Stimulated activated CD4-positive, alpha-beta T cell treated with anti-CD3 and anti-CD28 coated beads, TNF-alpha, amount 100 ng/mL, for 48 hours (primary cell): ENCODE data around the gene RPS21.

Experiments used
- DNase-seq, 3 donors: peaks; one replicate each; pipeline ENCODE4 v3.0.0-alpha.2; 2020; ENCODE audit warnings: low read depth in 3 of 3

The RPS21 gene

DNA sequence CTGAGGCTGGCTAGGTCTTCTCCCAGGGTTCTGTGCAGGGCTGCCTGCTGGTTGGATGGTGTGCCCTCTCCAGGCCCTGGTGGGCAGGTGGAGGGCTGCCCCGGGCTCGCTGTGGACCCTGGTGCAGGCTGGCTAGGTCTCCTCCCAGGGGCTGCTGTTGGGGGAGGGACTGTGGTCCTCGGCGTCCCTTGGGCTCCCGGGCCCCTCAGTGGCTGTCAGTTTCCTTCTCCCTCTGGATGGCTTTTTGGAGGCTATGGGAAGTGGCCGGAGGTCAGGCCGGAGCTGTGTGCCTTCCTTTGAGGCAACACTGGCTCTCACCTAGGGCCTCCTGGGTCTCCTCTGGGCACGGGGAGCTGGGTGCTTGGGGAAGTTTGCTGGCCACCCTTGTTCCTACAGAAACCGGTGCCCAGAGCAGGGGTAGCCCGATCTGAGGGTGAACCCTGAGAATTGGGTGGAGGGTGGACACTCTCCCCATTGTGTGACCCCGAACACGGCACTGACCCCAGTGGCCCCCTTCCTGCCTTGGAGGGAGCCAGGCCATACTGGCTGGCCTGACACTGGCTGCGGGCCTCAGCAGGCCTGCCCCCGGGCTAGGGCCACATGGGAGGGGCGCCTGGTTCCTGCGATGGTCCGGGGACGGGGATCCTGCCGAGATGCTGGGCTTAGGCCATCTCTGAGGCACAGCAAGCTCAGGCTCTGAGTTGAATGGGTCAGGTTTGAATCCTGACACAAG is 24.0 kb downstream of the RPS21 start:
- no peak for DNase-seq

DNA sequence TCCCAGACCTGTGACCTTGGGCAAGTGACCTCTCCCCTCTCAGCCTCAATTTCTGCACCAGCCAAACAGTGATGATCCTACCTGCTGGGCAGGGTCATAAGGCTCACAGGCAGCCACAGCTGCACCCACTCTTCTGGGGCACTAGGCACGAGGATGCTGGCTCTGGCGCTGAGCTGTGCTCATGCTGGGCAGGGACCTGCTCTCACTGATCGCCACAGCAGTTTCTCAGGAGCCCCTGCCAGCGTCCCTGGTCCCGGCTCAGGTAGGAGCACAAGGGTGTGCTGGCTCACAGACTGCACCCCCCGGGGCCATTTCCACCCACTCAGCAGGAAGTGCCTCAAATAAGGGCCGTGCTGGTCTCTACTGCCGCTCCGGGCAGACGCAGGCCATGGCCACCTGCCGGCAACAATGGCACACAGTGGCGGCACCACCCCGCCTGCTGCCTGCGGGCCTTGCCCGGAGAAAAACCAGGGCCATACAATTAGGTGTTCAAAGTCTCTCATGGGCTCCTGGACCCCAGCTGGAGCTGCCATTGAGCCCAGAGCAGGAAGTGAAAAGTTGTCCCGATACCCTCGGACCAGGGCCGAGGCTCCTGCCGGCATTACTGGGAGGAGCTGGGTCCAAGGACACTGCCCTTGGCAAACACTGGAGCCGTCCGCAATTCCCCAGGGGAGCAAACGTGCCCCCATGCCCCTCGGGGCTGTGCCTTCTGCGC is 24.7 kb downstream of the RPS21 start:
- DNase-seq: no peak

DNA sequence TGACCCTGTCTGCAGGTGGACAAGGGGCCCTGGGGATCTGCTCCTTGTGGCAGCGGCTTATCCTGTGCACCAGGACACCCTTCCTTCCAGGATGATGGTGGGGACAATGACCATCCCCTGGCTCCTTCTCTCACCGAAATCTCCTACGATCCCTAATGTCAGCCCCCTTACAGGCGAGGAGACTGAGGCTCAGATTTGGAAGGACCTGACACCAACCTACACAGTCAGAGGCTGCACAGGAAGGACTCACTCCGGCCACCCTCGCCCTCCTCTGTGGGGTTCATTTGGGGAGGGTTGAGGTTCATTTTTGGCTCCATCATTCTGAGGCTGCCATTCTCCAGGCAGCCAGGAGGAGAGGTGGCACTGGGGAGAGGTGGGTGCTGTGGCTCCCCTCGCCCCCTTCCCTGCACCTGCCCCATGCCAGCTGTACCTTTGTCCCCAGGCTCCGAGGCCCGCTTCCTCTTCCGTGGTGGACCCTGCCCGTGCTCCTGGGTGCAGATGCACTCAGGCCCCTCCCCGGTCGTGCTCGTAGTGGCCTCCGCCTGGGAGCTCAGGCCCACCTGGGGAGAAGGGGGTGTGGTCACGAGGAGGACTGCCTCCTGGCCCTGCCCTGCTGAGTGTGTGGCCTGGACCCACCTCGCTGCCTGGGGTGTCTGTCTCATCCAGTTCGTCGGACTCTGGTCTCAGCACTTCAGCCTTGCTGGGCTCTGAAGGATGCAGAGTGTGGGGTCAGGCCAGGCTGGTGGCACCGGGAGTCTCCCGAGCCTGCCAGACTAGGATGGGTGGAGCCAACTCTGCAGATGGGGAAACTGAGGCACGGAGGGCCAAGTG is 25.5 kb downstream of the RPS21 start:
- no peak for DNase-seq

DNA sequence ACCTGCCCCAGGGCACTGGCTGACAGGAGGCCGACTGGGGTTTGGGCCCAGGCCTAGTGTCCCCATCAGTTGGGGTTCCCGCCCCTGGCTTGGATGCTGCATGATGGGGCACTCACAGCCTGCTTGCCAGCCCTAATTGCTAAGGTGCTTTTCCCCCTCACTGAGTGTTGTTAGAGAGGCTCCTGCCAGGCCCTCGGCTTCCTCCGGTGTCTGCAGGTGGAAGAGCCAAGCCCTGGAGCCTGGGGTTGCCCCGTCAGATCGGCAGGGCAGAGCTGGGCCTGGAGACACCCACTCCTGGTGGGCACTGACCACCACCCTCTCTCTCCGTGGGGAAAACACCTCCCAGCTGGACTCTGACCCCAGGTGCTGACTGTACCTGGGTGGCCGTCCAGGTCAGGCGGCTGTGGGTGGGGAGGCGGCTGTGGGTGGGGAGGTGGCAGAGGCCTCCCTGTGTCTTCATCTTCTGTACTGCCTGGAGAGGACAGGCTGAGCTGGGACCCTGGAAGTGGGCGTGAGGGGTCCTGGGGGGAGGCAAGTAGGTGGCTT is 26.2 kb downstream of the RPS21 start:
- DNase-seq: no peak

DNA sequence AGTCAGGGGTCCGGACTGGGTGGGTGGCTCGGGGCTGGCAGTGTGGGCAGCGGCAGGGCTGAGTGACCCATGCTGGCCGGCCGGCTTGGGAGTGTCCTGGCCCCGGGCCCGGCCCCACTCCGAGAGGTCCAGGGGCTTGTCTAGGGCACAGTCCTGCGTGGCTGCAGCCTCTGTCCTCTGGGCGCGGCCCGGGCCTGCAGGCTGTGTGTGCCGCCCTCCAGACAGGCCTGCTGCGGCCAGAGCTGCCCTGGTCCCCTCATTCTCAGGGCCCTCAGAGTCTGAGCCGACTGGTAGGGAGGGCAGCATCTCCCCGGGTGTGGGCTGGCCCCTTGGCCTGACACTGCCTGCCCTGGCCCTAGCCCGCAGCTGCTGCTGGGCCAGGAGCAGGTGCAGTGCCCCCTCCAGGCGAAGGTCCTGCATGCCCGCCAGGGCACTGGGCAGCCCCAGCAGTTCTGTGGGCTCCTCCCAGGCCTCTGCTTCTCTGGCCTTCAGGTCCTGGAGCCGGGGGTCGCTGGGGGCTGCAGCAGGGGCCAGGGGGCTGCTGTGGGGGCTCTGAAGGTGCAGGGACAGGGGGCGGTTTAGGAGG is 27.1 kb downstream of the RPS21 start:
- no peak for DNase-seq

DNA sequence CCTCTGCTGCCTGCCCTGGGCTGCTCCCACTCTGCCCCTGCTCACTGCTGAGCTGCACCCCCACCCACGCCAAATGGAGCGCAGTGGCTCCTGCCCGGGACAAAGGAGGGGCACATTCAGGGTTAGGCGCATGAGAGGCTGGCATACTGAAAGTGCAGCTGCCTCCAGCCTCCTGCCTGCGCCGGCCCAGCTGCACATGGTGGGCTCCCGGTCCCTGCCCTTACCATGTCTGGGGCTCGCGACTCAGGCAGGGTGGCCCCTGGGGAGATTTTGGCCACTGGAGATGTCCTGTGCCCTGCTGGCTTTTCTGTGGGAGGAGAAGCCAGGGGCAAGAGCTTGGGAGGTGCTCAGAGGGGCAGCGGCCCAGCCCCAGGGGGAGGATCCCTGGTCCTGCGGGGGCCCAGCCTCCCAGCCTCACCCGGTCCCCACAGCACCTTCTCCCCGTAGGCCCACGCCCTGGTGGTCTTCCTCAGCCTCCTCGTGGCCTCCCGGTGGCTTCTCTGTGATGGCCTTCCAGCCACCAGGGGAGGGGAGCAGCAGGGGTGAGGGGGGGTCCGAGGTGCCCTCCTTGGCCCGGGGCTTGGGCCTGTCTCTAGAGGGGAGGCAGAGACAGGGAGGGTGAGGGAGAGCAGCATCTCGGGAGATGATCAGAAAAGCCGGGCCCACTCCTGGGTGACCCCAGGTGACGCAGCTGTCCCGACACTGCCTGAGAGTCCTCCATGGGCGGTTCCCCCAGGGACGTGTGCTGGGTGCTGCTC is 28.6 kb downstream of the RPS21 start:
- no peak for DNase-seq

DNA sequence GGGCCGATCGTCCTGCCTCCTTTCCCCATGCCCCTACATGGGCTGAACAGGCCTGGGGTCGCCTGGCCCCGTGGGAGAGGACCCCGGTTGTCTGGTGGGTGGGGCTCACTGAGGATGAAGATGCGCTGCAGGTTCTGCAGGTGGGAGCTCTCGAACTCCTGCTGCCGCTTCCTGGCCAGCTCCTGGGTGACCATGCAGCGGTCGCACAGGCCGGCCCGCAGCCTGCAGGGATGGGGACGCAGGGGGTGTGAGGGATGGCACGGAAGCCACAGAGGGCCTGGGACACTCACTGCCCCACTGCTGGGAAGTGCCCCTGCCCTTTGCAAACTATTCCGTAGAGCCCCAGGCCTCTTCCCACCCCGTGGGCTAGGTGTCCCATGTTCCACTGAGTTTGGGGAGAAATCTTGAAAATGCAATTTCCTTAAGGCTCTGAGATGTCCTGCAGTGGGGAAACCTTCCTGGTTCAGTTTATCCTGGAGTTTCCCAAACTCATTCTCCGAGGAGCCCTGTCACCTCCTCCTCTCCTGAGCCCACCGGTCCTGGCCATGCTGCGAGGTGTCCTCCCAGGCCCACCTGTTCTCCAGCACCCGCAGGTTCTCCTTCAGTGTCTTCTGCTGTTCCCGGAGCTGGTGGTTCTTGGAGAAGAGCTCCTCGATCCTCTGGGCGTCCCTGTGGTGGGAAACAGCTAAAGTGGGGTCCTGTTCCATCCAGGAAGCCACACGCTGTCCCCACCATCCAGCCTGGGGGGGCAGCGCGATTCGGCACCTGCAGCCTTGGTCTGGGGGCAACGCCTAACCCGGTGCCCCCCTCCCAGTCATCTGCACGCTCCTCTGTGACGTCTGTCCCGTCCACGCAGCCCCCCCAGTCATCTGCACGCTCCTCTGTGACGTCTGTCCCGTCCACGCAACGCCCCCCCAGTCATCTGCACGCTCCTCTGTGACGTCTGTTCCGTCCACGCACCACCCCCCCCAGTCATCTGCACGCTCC is 30.0 kb downstream of the RPS21 start:
- no peak for DNase-seq

DNA sequence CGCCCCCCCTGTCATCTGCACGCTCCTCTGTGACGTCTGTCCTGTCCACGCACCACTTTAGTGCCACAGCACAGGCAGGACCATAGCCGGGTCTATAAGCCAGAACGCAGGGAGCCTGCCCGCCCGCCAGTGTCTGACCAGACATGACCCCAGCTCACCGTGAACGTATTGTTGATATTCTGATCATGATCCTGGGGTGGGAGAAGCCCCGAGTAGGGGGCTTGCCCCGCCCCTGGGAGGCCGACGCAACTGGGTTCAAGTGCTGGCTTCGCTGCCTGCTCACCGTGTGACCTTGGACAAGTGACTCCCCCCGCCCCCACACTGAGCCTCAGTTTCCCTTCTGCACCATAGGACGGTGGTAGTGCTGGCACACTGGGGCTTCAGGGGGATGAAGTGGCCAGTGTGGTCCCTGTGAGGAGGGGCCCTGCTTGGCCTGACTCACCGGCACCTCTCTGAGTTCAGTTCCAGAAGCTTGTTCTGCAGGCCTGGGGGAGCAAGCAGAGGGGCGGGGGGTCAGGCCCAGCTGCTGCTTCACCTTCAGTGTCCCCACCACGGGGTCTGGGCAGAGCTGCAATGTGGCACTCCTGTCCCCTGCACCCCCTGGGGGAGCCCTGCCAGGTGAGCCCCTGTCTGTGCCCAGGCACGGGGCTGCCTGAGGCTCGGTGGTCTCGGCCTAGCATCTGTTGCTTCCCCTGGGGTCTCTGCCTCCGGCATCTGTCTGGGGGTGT is 31.2 kb downstream of the RPS21 start:
- DNase-seq: no peak

DNA sequence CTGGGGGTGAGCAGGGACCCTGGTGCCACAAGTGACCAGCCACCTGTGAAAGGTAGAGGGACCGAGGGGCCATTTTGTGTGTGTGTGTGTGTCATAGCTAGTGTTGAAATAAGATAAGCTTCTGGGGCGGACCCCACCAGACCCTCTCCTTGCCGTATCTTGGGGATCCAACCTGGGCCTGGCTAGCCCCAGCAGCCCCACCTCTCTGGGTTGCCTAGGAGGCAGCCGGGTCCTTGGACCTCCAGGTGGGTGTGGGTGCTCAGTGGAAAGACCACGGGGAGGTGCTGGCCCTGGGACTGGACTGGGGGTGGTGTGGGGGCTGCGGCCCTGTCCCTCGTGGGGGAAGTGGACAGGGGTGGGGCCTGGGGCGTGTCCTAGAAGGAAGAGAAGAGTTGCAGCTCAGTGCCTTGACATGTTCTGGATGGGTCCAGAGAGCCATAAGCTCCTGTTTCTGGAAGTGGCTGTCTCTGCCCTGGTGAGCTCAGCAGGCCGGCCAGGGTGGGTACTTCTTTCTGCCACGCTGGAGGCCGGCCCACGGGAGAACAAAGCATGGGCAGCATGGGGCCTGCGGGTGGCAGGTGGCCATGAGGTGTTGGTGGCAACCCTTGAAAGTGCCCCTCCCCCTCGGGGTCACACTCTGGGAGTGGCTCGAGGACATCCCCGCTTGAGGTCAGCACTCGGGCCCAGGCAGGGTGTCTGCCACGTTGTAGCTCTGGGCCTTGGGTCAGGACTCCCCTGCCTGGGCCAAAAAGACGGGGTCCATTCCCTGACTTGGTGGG is 32.0 kb downstream of the RPS21 start:
- no peak for DNase-seq

DNA sequence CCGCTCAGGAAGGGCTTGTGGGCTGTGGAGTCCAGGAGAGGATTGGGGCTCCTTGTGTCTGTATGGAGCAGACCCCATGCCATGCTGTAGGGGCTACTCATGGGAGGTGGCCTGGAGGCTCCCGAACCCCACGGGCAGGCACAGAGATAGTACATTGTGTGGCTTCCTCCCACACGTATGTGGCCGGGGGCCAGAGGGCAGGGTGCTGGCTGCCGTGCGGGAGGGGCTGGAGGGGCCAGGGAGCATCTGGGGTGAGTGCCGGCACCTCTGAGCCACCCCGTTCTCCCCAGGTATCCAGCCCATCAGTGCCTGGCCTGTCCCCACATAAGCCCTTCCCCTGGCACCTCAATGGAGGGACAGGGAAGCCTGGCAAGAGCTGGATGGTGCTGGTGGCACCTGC is 32.9 kb downstream of the RPS21 start:
- no peak for DNase-seq

DNA sequence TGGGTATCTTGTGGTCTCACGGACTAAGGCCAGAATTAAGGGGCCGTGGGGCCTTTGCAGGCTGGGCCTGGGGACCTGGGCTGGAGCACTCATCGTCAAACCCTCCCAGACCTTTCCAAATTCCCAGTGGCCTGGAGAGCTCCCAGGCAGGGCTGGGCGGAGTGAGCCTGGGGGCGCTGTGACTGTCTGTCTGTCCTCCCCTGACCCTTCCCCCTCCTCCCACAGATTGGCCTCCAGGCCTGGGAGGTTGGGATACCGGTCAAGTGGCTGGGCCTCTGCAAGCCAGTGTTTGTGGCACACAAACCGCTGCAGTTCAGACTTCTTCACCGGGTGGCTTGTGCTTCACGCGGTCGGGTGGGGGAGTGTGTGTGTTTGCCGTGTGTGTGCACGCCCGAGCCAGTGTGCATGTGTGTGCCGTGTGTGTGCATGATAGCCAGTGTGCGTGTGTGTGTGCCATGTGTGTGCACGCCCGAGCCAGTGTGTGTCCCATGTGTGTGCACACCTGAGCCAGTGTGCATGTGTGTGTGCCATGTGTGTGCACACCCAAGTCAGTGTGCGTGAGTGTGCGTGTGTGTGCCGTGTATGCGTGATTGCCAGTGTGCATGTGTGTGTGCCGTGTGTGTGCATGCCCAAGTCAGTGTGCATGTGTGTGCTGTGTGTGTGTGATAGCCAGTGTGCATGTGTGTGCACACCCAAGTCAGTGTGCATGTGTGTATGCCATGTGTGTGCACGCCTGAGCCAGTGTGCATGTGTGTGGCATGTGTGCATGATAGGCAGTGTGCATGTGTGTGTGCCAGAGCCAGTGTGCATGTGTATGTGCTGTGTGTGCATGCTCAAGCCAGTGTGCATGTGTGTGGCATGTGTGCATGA is 34.2 kb downstream of the RPS21 start:
- no peak for DNase-seq

DNA sequence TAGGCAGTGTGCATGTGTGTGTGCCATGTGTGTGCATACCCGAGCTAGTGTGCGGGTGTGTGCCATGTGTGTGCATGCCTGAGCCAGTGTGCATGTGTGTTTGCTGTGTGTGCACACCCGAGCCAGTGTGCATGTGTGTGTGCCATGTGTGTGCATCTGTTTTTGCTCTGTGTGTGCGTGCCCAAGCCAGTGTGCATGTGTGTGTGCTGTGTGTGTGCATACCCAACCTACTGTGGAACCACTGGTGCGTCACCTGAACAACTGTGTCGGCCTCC is 34.8 kb downstream of the RPS21 start:
- no peak for DNase-seq

DNA sequence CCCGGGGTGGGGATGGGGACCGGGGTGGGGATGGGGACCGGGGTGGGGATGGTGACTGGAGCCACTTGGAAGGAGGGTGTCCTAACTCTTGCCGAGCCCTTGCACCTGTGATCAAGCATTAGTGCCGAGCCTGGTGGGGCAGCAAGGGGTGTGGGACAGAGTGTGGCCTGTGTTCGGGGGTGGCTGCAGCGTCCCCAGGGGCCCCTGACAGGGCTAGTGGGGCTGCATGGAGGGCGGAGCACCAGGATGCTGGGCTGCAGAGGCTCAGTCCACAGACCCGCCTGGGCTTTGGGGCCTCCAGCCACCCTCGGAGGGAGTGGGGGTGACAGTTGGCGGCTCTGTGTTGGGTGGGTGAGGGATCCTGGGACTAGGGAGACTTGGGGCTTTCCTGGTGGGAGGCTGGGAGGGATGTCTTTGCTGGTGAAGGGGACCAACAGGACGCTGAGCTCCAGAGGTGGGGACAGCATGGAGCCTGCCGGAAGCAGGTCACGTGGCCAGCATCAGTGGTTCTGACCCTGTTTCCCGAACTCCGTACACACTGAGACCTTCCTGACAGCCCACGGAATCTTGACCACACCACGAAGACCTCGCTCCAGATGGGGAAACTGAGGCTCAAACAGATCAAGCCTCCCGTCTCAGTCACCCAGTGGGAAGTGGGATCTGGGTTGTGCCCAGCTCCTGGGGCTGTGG is 35.9 kb downstream of the RPS21 start:
- DNase-seq: no peak

DNA sequence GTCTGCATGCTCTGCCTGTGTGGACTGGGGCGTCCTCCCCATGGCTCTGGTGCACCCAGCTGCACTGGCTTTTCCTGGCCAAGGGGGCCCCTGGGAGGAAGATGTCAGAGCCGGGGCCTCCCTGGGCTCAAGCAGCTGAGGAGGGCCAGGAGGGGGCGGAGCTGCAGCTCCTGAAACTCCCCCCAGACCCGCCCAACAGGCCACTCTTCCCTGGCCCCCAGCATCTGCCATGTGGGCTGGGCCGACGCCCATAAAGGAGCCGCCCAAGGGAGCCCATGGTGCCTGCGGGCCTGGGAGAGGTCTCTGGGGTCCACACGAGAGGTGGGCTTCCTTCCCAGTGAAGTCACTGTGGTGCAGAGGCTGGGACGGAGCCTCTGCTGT is 36.4 kb downstream of the RPS21 start:
- no peak for DNase-seq

DNA sequence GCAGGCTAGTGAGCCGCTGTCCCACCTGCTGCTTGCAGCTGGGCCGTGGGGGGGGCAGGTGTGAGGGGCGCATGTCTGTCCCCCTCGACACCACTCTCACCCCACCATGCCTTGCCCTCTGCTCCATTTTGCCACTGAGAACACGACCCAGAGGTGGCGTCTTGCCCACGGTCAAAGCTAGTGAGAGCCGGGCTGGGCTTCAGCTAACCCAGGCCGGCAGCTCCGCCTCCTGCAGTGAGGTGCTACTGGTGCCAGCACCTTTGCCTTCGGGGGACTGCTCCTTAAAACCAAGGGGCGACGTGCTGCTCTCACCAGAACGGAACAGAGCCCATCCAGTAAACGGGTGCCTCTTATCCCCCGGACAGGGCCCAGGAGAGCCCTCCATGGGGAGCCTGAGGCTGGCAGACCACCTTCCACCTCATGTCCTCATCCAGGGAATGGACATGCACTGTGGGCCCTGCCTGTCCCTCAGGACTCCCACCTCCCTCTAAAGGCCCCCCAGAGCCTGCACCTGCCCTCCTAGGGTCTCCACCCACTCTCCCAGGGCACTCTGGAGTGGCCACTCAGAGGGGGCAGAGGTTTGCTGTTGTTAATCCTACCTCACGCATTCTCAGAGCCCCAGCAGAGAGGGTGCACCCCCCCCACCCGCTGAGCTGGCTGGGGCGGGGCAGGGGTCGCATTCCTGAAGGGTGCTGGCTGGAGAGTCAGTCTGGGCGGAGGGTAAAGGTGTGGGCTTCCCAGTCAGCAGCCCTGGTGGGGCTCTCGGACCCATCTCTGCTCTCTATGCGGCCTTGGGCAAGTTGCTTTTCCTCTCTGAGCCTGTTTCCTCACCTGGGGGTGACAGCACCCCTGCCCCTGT is 37.6 kb downstream of the RPS21 start:
- DNase-seq: no peak
